NCI-H1105 treated with DMSO at 0.1 percent for 48 hours (cell line): ENCODE results near the gene EEFSEC.

ENCODE experiments used
- DNase-seq: peaks from one replicate; lab custom pipeline; 2025; lab: John Stamatoyannopoulos, UW

EEFSEC gene

GRCh38 chr3:128287216-128287615, 133.9 kb downstream of the EEFSEC start:
- no peak for DNase-seq

GRCh38 chr3:128289534-128289933, 136.3 kb downstream of the EEFSEC start:
- no peak for DNase-seq

- no peak for DNase-seq
Measured at GRCh38 chr3:128290484-128290883, 137.2 kb downstream of the EEFSEC start.

- DNase-seq: no peak
Measured at GRCh38 chr3:128293930-128294329, 140.6 kb downstream of the EEFSEC start.

- no peak for DNase-seq
Measured at GRCh38 chr3:128294999-128295468, 141.8 kb downstream of the EEFSEC start.

- no peak for DNase-seq
Measured at GRCh38 chr3:128296469-128297251, 143.4 kb downstream of the EEFSEC start.

GRCh38 chr3:128297401-128298138, 144.3 kb downstream of the EEFSEC start:
- DNase-seq: no peak

- no peak for DNase-seq
Measured at GRCh38 chr3:128301186-128302023, 148.1 kb downstream of the EEFSEC start.

- no peak for DNase-seq
Measured at GRCh38 chr3:128306481-128306880, 153.2 kb downstream of the EEFSEC start.

- DNase-seq: no peak
Measured at GRCh38 chr3:128307029-128307633, 153.8 kb downstream of the EEFSEC start.

GRCh38 chr3:128307781-128308469, 154.6 kb downstream of the EEFSEC start:
- no peak for DNase-seq

GRCh38 chr3:128309026-128309425, 155.7 kb downstream of the EEFSEC start:
- DNase-seq: peak; percentile 75

- no peak for DNase-seq
Measured at GRCh38 chr3:128310286-128311058, 157.2 kb downstream of the EEFSEC start.

GRCh38 chr3:128311441-128311844, 158.2 kb downstream of the EEFSEC start:
- DNase-seq: no peak

- DNase-seq: no peak
Measured at GRCh38 chr3:128312271-128312670, 159.0 kb downstream of the EEFSEC start.

- no peak for DNase-seq
Measured at GRCh38 chr3:128313071-128313725, 159.9 kb downstream of the EEFSEC start.

- DNase-seq: no peak
Measured at GRCh38 chr3:128313935-128314334, 160.7 kb downstream of the EEFSEC start.

- DNase-seq: no peak
Measured at GRCh38 chr3:128315313-128315712, 162.0 kb downstream of the EEFSEC start.

- no peak for DNase-seq
Measured at GRCh38 chr3:128316481-128316891, 163.2 kb downstream of the EEFSEC start.
